Activated naive CD4-positive, alpha-beta T cell treated with anti-CD3 and anti-CD28 coated beads, Interleukin-2, amount 10 ng/mL, durations not matched to agents 7 days and 5 days (primary cell): ENCODE data around the gene ITGA11.
"Not testable (repeated sequence)": the region's sequence is repeated elsewhere in the genome, so short reads cannot be mapped to it uniquely, and the experiment has no call there.

Experiments
- CTCF ChIA-PET: fragments of 350-600 bp; sonication (Branson Sonifier 250); formaldehyde crosslinking; loops from one replicate; lab custom pipeline; 2021; ENCODE audit warnings: antibody characterized with exemption; lab: Charles Lee
- DNase-seq: peaks from one replicate; pipeline ENCODE4 v3.0.0-alpha.2; 2020
- H3K27ac Mint-ChIP-seq: one replicate; pipeline ENCODE4 v1.8.0; 2021; ENCODE audit warnings: mild to moderate bottlenecking, moderate library complexity, mixed read lengths
- H3K27me3 Mint-ChIP-seq: one replicate; pipeline ENCODE4 v1.8.0; 2021; ENCODE audit warnings: mild to moderate bottlenecking, mixed read lengths
- H3K36me3 Mint-ChIP-seq: one replicate; pipeline ENCODE4 v1.8.0; 2021; ENCODE audit warnings: mixed read lengths
- H3K4me1 Mint-ChIP-seq: one replicate; pipeline ENCODE4 v1.8.0; 2021; ENCODE audit warnings: mixed read lengths
- H3K4me3 Mint-ChIP-seq: one replicate; pipeline ENCODE4 v1.8.0; 2021; ENCODE audit warnings: mild to moderate bottlenecking, moderate library complexity, mixed read lengths
- H3K9me3 Mint-ChIP-seq: one replicate; pipeline ENCODE4 v1.8.0; 2021; ENCODE audit warnings: mixed read lengths

The ITGA11 gene

GRCh38 chr15:68404056-68404798 is 27.7 kb downstream of the ITGA11 start:
- CTCF ChIA-PET: interaction anchor here (0.6 kb wide), 1 partner anchor 1282 kb away, joined by 3 read pairs; no protein-coding TSS in a partner anchor
- H3K27ac Mint-ChIP-seq: no peak overlapping the region
- DNase-seq: no peak
- no peaks in the 10 kb centered on the region for H3K36me3 Mint-ChIP-seq
- peaks cover 24% of the 10 kb centered on the region for H3K27me3 Mint-ChIP-seq
- H3K4me3 Mint-ChIP-seq: no peak overlapping the region
- no peaks in the 10 kb centered on the region for H3K4me1 Mint-ChIP-seq
- no peaks in the 10 kb centered on the region for H3K9me3 Mint-ChIP-seq

- no peak overlapping the region for H3K27ac Mint-ChIP-seq
- H3K4me1 Mint-ChIP-seq: no peaks in the 10 kb centered on the region
Observed at GRCh38 chr15:68403161-68403941, 28.6 kb downstream of the ITGA11 start.

GRCh38 chr15:68402432-68403160 is 29.4 kb downstream of the ITGA11 start:
- Mint-ChIP-seq H3K4me1 (no peaks in the 10 kb centered on the region), H3K36me3 (no peaks in the 10 kb centered on the region), H3K27me3 (peaks cover 20% of the 10 kb centered on the region), H3K27ac (no peak overlapping the region), H3K9me3 (no peaks in the 10 kb centered on the region), H3K4me3 (no peak overlapping the region)
- CTCF ChIA-PET: no interaction called here
- no peak for DNase-seq

More at GRCh38 chr15:68403161-68403941, 28.6 kb downstream of the ITGA11 start:
- Mint-ChIP-seq H3K36me3 (no peaks in the 10 kb centered on the region), H3K4me3 (no peak overlapping the region), H3K9me3 (no peaks in the 10 kb centered on the region), H3K27me3 (peaks cover 22% of the 10 kb centered on the region)
- CTCF ChIA-PET: interaction anchor here (0.6 kb wide), 1 partner anchor 1283 kb away, joined by 3 read pairs; no protein-coding TSS in a partner anchor
- DNase-seq: no peak

- no peaks in the 10 kb centered on the region for H3K36me3 Mint-ChIP-seq
- DNase-seq: no peak
- H3K27ac Mint-ChIP-seq: no peak overlapping the region
- CTCF ChIA-PET: no interaction called here
- H3K27me3 Mint-ChIP-seq: peaks cover 20% of the 10 kb centered on the region
- H3K4me3 Mint-ChIP-seq: no peak overlapping the region
- H3K4me1 Mint-ChIP-seq: no peaks in the 10 kb centered on the region
- H3K9me3 Mint-ChIP-seq: no peaks in the 10 kb centered on the region
Observed at GRCh38 chr15:68401496-68402431, 30.2 kb downstream of the ITGA11 start.

- CTCF ChIA-PET: no interaction called here
- Mint-ChIP-seq H3K27me3 (peaks cover 22% of the 10 kb centered on the region), H3K4me1 (no peaks in the 10 kb centered on the region), H3K4me3 (no peak overlapping the region), H3K9me3 (no peaks in the 10 kb centered on the region), H3K36me3 (no peaks in the 10 kb centered on the region), H3K27ac (no peak overlapping the region)
- no peak for DNase-seq
Observed at GRCh38 chr15:68400066-68400456, 31.9 kb downstream of the ITGA11 start.

- H3K27ac Mint-ChIP-seq: no peak overlapping the region
- CTCF ChIA-PET: no interaction called here
Observed at GRCh38 chr15:68399096-68400065, 32.6 kb downstream of the ITGA11 start.

GRCh38 chr15:68397999-68398398 is 34.0 kb downstream of the ITGA11 start:
- DNase-seq, H3K27ac Mint-ChIP-seq, H3K4me3 Mint-ChIP-seq, H3K4me1 Mint-ChIP-seq, CTCF ChIA-PET, H3K36me3 Mint-ChIP-seq, H3K9me3 Mint-ChIP-seq: not testable (repeated sequence)
- peaks cover 20% of the 10 kb centered on the region for H3K27me3 Mint-ChIP-seq

More at GRCh38 chr15:68399096-68400065, 32.6 kb downstream of the ITGA11 start:
- H3K36me3 Mint-ChIP-seq: no peaks in the 10 kb centered on the region
- no peaks in the 10 kb centered on the region for H3K9me3 Mint-ChIP-seq
- H3K27me3 Mint-ChIP-seq: peaks cover 25% of the 10 kb centered on the region
- no peaks in the 10 kb centered on the region for H3K4me1 Mint-ChIP-seq
- H3K4me3 Mint-ChIP-seq: no peak overlapping the region
- DNase-seq: no peak

GRCh38 chr15:68396068-68396467 is 35.9 kb downstream of the ITGA11 start:
- H3K9me3 Mint-ChIP-seq: no peaks in the 10 kb centered on the region
- DNase-seq: no peak
- peaks cover 24% of the 10 kb centered on the region for H3K27me3 Mint-ChIP-seq
- no peaks in the 10 kb centered on the region for H3K4me1 Mint-ChIP-seq
- H3K4me3 Mint-ChIP-seq: no peak overlapping the region
- no peaks in the 10 kb centered on the region for H3K36me3 Mint-ChIP-seq
- CTCF ChIA-PET: interaction anchor here (1.1 kb wide), 1 partner anchor 90 kb away, joined by 3 read pairs; no protein-coding TSS in a partner anchor
- no peak overlapping the region for H3K27ac Mint-ChIP-seq

GRCh38 chr15:68391121-68391520 is 40.8 kb downstream of the ITGA11 start:
- no peaks in the 10 kb centered on the region for H3K9me3 Mint-ChIP-seq
- no peak overlapping the region for H3K4me3 Mint-ChIP-seq
- CTCF ChIA-PET: interaction anchor here (1.8 kb wide), 1 partner anchor 84 kb away, joined by 9 read pairs; no protein-coding TSS in a partner anchor
- H3K27ac Mint-ChIP-seq: no peak overlapping the region
- peaks cover 14% of the 10 kb centered on the region for H3K4me1 Mint-ChIP-seq
- no peaks in the 10 kb centered on the region for H3K36me3 Mint-ChIP-seq
- no peak for DNase-seq
- H3K27me3 Mint-ChIP-seq: peaks cover 33% of the 10 kb centered on the region

GRCh38 chr15:68389936-68390817 is 41.8 kb downstream of the ITGA11 start:
- CTCF ChIA-PET: interaction anchor here (1.1 to 1.8 kb wide), 2 partner anchors 83 to 86 kb away, joined by 3 to 9 read pairs; no protein-coding TSS in a partner anchor
- peak overlapping the region; percentile 17 for H3K27ac Mint-ChIP-seq
- no peak overlapping the region for H3K4me3 Mint-ChIP-seq
- H3K27me3 Mint-ChIP-seq: peaks cover 34% of the 10 kb centered on the region
- H3K9me3 Mint-ChIP-seq: no peaks in the 10 kb centered on the region
- peaks cover 14% of the 10 kb centered on the region for H3K4me1 Mint-ChIP-seq
- DNase-seq: peak; percentile 41
- H3K36me3 Mint-ChIP-seq: no peaks in the 10 kb centered on the region

- Mint-ChIP-seq H3K4me1 (peaks cover 14% of the 10 kb centered on the region), H3K9me3 (no peaks in the 10 kb centered on the region), H3K27ac (no peak overlapping the region), H3K27me3 (peaks cover 35% of the 10 kb centered on the region), H3K4me3 (no peak overlapping the region), H3K36me3 (no peaks in the 10 kb centered on the region)
- CTCF ChIA-PET: interaction anchor here (1.1 to 1.8 kb wide), 2 partner anchors 82 to 85 kb away, joined by 3 to 9 read pairs; no protein-coding TSS in a partner anchor
- DNase-seq: no peak
Observed at GRCh38 chr15:68389041-68389930, 42.7 kb downstream of the ITGA11 start.
